Astrocyte (in vitro differentiated cells and primary cell): Measurements from ENCODE around the gene UBE2F.

Experiments used
- EZH2 ChIP-seq: IDR thresholded peaks from 2 replicates; pipeline ENCODE4 v1.6.1; 2012; ENCODE audit warnings: mild to moderate bottlenecking, low read length, inconsistent platforms; ENCODE audit not compliant: insufficient read depth
- TF ChIP-seq, protein P1 (sequence below): IDR thresholded peaks from 2 replicates; pipeline ENCODE4 v1.5.1; 2011; ENCODE audit warnings: low read depth, mild to moderate bottlenecking, inconsistent platforms, low read length, moderate library complexity; ENCODE audit not compliant: insufficient read depth

DNA sequence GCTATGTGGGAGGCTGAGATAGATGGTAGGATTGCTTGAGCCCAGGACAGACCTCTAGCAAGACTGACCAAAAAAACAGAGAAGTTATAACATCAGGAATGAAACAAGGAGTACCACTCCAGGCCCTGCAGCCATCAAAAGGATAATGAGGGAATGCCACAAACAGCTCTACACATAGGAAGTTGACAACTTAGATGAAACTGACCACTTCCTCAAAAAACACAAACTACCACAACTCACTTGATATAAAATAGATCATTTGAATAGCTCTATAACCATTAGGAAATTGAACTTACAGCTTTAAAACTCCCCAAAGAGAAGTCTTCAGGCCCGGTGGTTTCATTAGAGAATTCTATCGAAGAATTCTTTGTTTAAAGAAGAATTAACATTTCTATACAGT lies 120.4 kb downstream of the UBE2F start:
- TF ChIP-seq, protein P1, sequence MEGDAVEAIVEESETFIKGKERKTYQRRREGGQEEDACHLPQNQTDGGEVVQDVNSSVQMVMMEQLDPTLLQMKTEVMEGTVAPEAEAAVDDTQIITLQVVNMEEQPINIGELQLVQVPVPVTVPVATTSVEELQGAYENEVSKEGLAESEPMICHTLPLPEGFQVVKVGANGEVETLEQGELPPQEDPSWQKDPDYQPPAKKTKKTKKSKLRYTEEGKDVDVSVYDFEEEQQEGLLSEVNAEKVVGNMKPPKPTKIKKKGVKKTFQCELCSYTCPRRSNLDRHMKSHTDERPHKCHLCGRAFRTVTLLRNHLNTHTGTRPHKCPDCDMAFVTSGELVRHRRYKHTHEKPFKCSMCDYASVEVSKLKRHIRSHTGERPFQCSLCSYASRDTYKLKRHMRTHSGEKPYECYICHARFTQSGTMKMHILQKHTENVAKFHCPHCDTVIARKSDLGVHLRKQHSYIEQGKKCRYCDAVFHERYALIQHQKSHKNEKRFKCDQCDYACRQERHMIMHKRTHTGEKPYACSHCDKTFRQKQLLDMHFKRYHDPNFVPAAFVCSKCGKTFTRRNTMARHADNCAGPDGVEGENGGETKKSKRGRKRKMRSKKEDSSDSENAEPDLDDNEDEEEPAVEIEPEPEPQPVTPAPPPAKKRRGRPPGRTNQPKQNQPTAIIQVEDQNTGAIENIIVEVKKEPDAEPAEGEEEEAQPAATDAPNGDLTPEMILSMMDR, result no peak
- no peak for TF ChIP-seq EZH2
